ENCODE data around the gene GOLGB1.

The GOLGB1 gene

GRCh38 chr3:121752772-121753171, 3.2 kb upstream of the GOLGB1 start:
- peaks cover 5% of the 10 kb centered on the region; the same call in 1 of the 2 replicates for H3K36me3 ChIP-seq (ENCODE audit: control insufficient read depth, low read length)
- H3K27ac ChIP-seq (ENCODE audit: low read depth, low read length) = no peak overlapping the region
- H3K9me3 ChIP-seq (ENCODE audit: control insufficient read depth, insufficient read depth, low read length) = no peaks in the 10 kb centered on the region
- H3F3A ChIP-seq (ENCODE audit: control insufficient read depth, insufficient read depth) = no peaks in the 10 kb centered on the region
- H3K4me1 ChIP-seq (ENCODE audit: control insufficient read depth, low read length) = peaks cover 31% of the 10 kb centered on the region
- H3K9me2 ChIP-seq (replicated peaks; ENCODE audit: control insufficient read depth, low read length) = no peaks in the 10 kb centered on the region
- TF ChIP-seq CTCF (IDR thresholded peaks at IDR 0.05; ENCODE audit: low read depth, low read length, poor library complexity, severe bottlenecking) = no peak
- no peak for TF ChIP-seq EZH2phosphoT487 (IDR thresholded peaks at IDR 0.05; ENCODE audit: borderline replicate concordance, low read length)
- H4K20me1 ChIP-seq (ENCODE audit: control insufficient read depth, insufficient read depth, low read depth, low read length) = no peaks in the 10 kb centered on the region
- H3K27me3 ChIP-seq (ENCODE audit: control insufficient read depth, low read length) = no peaks in the 10 kb centered on the region
- no peak overlapping the region for H3K4me3 ChIP-seq (ENCODE audit: low read length)
- no peak overlapping the region for H3K4me2 ChIP-seq (ENCODE audit: low read length)
- H3K79me2 ChIP-seq (ENCODE audit: control insufficient read depth, low read length) = peaks cover 25% of the 10 kb centered on the region

- H3K9me2 ChIP-seq (replicated peaks; ENCODE audit: control insufficient read depth, low read length) = no peaks in the 10 kb centered on the region
- no peak overlapping the region for H3K4me2 ChIP-seq (ENCODE audit: low read length)
- H3K9me3 ChIP-seq (ENCODE audit: control insufficient read depth, insufficient read depth, low read length) = no peaks in the 10 kb centered on the region
- H3K4me3 ChIP-seq (ENCODE audit: low read length) = no peak overlapping the region
- H3K36me3 ChIP-seq (ENCODE audit: control insufficient read depth, low read length) = peaks cover 5% of the 10 kb centered on the region; the same call in 1 of the 2 replicates
- H3K27ac ChIP-seq (ENCODE audit: low read depth, low read length) = no peak overlapping the region
- peaks cover 30% of the 10 kb centered on the region for H3K79me2 ChIP-seq (ENCODE audit: control insufficient read depth, low read length)
- H4K20me1 ChIP-seq (ENCODE audit: control insufficient read depth, insufficient read depth, low read depth, low read length) = no peaks in the 10 kb centered on the region
- no peaks in the 10 kb centered on the region for H3F3A ChIP-seq (ENCODE audit: control insufficient read depth, insufficient read depth)
- H3K27me3 ChIP-seq (ENCODE audit: control insufficient read depth, low read length) = no peaks in the 10 kb centered on the region
- peaks cover 29% of the 10 kb centered on the region for H3K4me1 ChIP-seq (ENCODE audit: control insufficient read depth, low read length)
- no peak for TF ChIP-seq CTCF (IDR thresholded peaks at IDR 0.05; ENCODE audit: low read depth, low read length, poor library complexity, severe bottlenecking)
- no peak for TF ChIP-seq EZH2phosphoT487 (IDR thresholded peaks at IDR 0.05; ENCODE audit: borderline replicate concordance, low read length)
Measured at GRCh38 chr3:121752261-121752660, 2.7 kb upstream of the GOLGB1 start.

- H3K4me3 ChIP-seq (ENCODE audit: low read length) = peak overlapping the region; percentile 95
- H4K20me1 ChIP-seq (ENCODE audit: control insufficient read depth, insufficient read depth, low read depth, low read length) = no peaks in the 10 kb centered on the region
- H3K9me2 ChIP-seq (replicated peaks; ENCODE audit: control insufficient read depth, low read length) = no peaks in the 10 kb centered on the region
- no peaks in the 10 kb centered on the region for H3K27me3 ChIP-seq (ENCODE audit: control insufficient read depth, low read length)
- peaks cover 5% of the 10 kb centered on the region; the same call in 1 of the 2 replicates for H3K36me3 ChIP-seq (ENCODE audit: control insufficient read depth, low read length)
- H3K27ac ChIP-seq (ENCODE audit: low read depth, low read length) = peak overlapping the region; percentile 31; the same call in 1 of the 2 replicates
- H3K4me1 ChIP-seq (ENCODE audit: control insufficient read depth, low read length) = peaks cover 21% of the 10 kb centered on the region
- TF ChIP-seq CTCF (IDR thresholded peaks at IDR 0.05; ENCODE audit: low read depth, low read length, poor library complexity, severe bottlenecking) (no peak), EZH2phosphoT487 (IDR thresholded peaks at IDR 0.05; ENCODE audit: borderline replicate concordance, low read length) (no peak)
- H3K79me2 ChIP-seq (ENCODE audit: control insufficient read depth, low read length) = peaks cover 42% of the 10 kb centered on the region
- no peaks in the 10 kb centered on the region for H3K9me3 ChIP-seq (ENCODE audit: control insufficient read depth, insufficient read depth, low read length)
- peak overlapping the region; percentile 80 for H3K4me2 ChIP-seq (ENCODE audit: low read length)
- H3F3A ChIP-seq (ENCODE audit: control insufficient read depth, insufficient read depth) = no peaks in the 10 kb centered on the region; the same call in 1 of the 2 replicates
Measured at GRCh38 chr3:121750087-121750415, 510 bp upstream of the GOLGB1 start.
